ENCODE measurements around the gene COL27A1. TPM values are rescaled to one million over a fixed set of nuclear protein-coding genes. Genes with fewer than 3 reads are reported as not detected.
"Not testable (repeated sequence)": the region's sequence is repeated elsewhere in the genome, so short reads cannot be mapped to it uniquely, and the experiment has no call there.

COL27A1 gene
- total and polyA plus RNA-seq, 4 donors = 1.9 to 59.4 (median 45.6) TPM

DNA sequence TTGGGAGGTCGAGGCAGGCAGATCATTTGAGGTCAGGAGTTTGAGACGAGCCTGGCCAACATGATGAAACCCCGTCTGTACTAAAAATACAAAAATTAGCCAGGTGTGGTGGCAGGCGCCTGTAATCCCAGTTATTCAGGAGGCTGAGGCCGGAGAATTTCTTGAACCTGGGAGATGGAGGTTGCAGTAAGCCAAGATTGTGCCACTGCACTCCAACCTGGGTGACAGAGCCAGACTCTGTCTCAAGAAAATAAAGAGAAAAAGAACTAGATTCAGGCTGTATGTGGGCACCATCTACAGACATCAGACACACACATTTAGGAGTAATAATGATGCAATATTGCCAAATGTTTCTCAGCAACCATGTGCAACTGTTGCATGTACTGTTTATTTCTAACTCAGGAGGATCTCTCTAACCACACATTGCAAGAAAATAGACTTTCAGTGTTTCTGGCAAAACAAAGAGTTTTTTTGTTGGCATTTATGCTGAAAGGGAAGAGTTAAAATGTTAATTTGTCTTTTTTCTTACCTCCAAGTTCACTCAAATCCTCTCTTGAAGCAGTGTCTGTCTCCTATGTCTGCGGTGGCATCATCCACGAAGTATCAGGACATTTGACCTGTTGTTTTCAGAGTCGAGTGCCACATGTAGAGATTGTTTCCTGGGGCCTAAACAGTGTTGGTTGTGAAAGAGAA is 162.5 kb downstream of the COL27A1 start:
- H3K9me3 ChIP-seq (ENCODE audit: control insufficient read depth, low read length) = no peaks in the 10 kb centered on the region
- no peak overlapping the region for H3K4me3 ChIP-seq (ENCODE audit: low read length in 2 of 2)
- ATAC-seq (ENCODE audit: low FRiP score) = no peak
- no peaks in the 10 kb centered on the region for H3K4me1 ChIP-seq (ENCODE audit: control insufficient read depth in 1 of 2, insufficient read depth in 2 of 2, low read length in 2 of 2)
- no peaks in the 10 kb centered on the region for H3K27me3 ChIP-seq (ENCODE audit: control insufficient read depth in 1 of 2, insufficient read depth in 2 of 2, low read length in 1 of 2)
- no peak overlapping the region for H3K27ac ChIP-seq (ENCODE audit: low read depth in 1 of 2, low read length in 2 of 2)
- intact Hi-C loops (cut with DNase I) = no loop called here
- H3K36me3 ChIP-seq (ENCODE audit: control insufficient read depth in 1 of 2, insufficient read depth in 2 of 2, low read length in 1 of 2) = no peaks in the 10 kb centered on the region
- DNase-seq = no peak
- WGBS, 2 donors = 87 to 89% methylated on average over 8 of the region's 8 CpGs

DNA sequence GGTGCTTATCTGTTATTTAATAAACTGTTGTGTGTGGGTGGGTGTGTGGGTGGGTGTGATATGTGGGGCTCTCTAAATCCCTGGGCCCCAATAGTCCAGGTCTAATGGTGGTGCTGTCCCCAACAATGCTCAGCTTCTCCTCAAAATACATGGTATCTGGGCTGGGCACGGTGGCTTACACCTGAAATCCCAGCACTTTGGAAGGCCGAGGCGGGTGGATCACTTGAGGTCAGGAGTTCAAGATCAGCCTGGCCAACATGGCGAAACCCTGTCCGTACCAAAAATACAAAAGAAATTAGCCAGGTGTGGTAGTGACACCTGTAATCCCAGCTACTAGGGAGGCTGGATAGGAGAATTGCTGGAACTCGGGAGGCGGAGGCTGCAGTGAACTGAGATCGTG is 163.1 kb downstream of the COL27A1 start:
- Histone ChIP-seq H3K36me3 (ENCODE audit: control insufficient read depth in 1 of 2, insufficient read depth in 2 of 2, low read length in 1 of 2) (no peaks in the 10 kb centered on the region), H3K4me3 (ENCODE audit: low read length in 2 of 2) (no peak overlapping the region), H3K27ac (ENCODE audit: low read depth in 1 of 2, low read length in 2 of 2) (no peak overlapping the region), H3K4me1 (ENCODE audit: control insufficient read depth in 1 of 2, insufficient read depth in 2 of 2, low read length in 2 of 2) (no peaks in the 10 kb centered on the region), H3K27me3 (ENCODE audit: control insufficient read depth in 1 of 2, insufficient read depth in 2 of 2, low read length in 1 of 2) (no peaks in the 10 kb centered on the region), H3K9me3 (ENCODE audit: control insufficient read depth, low read length) (no peaks in the 10 kb centered on the region)
- WGBS, 2 donors = 82 to 93% methylated on average over 8 of the region's 8 CpGs
- intact Hi-C loops (cut with DNase I) = no loop called here
- ATAC-seq (ENCODE audit: low FRiP score) = no peak
- peak in 1 of 2 donors; percentile 25 for DNase-seq

DNA sequence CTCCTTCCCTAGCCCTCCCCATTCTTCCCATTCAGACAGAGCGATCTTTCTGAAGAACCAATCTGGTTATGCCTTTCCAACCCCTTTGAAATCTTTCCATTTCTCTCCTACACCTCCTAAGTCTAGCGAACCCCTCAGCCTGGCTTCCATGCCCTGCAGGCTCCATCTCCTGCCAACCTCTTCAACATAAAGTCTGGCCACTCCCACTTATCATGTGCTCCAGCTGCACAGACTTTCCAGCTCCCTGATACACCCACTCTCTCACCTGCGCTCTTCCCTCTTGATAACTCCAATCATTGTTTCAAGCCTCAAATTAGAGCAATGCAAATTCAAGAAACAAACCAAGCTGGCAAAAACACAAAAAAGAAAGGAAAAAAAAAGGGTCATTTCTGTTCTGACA is 163.8 kb downstream of the COL27A1 start:
- no peaks in the 10 kb centered on the region for H3K4me1 ChIP-seq (ENCODE audit: control insufficient read depth in 1 of 2, insufficient read depth in 2 of 2, low read length in 2 of 2)
- no peak overlapping the region for H3K4me3 ChIP-seq (ENCODE audit: low read length in 2 of 2)
- no peak for DNase-seq
- H3K27me3 ChIP-seq (ENCODE audit: control insufficient read depth in 1 of 2, insufficient read depth in 2 of 2, low read length in 1 of 2) = no peaks in the 10 kb centered on the region
- H3K27ac ChIP-seq (ENCODE audit: low read depth in 1 of 2, low read length in 2 of 2) = no peak overlapping the region
- no peaks in the 10 kb centered on the region for H3K9me3 ChIP-seq (ENCODE audit: control insufficient read depth, low read length)
- WGBS, 2 donors = 77 to 79% methylated on average over 3 of the region's 3 CpGs
- intact Hi-C loops (cut with DNase I) = no loop called here
- ATAC-seq (ENCODE audit: low FRiP score) = no peak
- no peaks in the 10 kb centered on the region for H3K36me3 ChIP-seq (ENCODE audit: control insufficient read depth in 1 of 2, insufficient read depth in 2 of 2, low read length in 1 of 2)

DNA sequence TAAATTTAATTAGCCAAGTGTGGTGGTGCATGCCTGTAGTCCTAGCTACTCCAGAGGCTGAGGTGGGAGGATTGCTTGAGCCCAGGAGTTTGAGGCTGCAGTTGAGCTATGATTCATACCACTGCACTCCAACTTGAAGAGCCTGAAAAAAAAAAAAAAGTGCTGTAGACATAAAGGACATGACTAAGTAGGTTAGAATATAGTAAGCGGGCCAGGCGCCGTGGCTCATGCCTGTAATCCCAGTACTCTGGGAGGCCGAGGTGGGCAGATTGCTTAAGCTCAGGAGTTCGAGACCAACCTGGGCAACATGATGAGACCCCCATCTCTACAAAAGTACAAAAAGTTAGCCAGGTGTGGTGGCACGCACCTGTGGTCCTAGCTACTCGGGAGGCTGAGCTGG is 165.4 kb downstream of the COL27A1 start:
- not testable (repeated sequence) for H3K36me3 ChIP-seq (ENCODE audit: control insufficient read depth in 1 of 2, insufficient read depth in 2 of 2, low read length in 1 of 2); H3K27me3 ChIP-seq (ENCODE audit: control insufficient read depth in 1 of 2, insufficient read depth in 2 of 2, low read length in 1 of 2)

DNA sequence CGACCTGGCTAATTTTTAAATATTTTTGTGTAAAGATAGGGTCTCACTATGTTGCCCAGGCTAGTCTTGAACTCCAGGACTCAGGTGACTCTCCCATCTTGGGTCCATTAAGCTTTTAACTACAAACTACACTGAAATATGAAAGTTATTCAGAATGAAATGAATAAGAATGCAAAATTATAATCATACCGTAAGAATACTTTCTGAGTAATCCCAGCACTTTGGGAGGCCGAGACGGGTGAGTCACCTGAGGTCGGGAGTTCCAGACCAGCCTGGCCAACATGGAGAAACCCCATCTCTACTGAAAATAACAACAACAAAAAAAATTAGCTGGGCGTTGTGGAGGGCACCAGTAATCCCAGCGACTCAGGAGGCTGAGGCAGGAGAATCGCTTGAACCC is 166.4 kb downstream of the COL27A1 start:
- DNase-seq (peak in 1 of 2 donors; percentile 28), ATAC-seq (ENCODE audit: low FRiP score) (no peak)
- Histone ChIP-seq H3K27me3 (ENCODE audit: control insufficient read depth in 1 of 2, insufficient read depth in 2 of 2, low read length in 1 of 2) (no peaks in the 10 kb centered on the region), H3K27ac (ENCODE audit: low read depth in 1 of 2, low read length in 2 of 2) (no peak overlapping the region), H3K4me3 (ENCODE audit: low read length in 2 of 2) (no peak overlapping the region), H3K36me3 (ENCODE audit: control insufficient read depth in 1 of 2, insufficient read depth in 2 of 2, low read length in 1 of 2) (no peaks in the 10 kb centered on the region), H3K9me3 (ENCODE audit: control insufficient read depth, low read length) (no peaks in the 10 kb centered on the region), H3K4me1 (ENCODE audit: control insufficient read depth in 1 of 2, insufficient read depth in 2 of 2, low read length in 2 of 2) (no peaks in the 10 kb centered on the region)
- WGBS, 2 donors = 76 to 83% methylated on average over 8 of the region's 8 CpGs
- intact Hi-C loops (cut with DNase I) = no loop called here

More for the DNA sequence above, 165.4 kb downstream of the COL27A1 start:
- H3K4me3 ChIP-seq (ENCODE audit: low read length in 2 of 2); H3K27ac ChIP-seq (ENCODE audit: low read depth in 1 of 2, low read length in 2 of 2); H3K4me1 ChIP-seq (ENCODE audit: control insufficient read depth in 1 of 2, insufficient read depth in 2 of 2, low read length in 2 of 2); intact Hi-C loops (cut with DNase I); H3K9me3 ChIP-seq (ENCODE audit: control insufficient read depth, low read length); DNase-seq; ATAC-seq (ENCODE audit: low FRiP score): not testable (repeated sequence)
- WGBS, 2 donors = 95 to 98% methylated on average over 7 of the region's 7 CpGs

DNA sequence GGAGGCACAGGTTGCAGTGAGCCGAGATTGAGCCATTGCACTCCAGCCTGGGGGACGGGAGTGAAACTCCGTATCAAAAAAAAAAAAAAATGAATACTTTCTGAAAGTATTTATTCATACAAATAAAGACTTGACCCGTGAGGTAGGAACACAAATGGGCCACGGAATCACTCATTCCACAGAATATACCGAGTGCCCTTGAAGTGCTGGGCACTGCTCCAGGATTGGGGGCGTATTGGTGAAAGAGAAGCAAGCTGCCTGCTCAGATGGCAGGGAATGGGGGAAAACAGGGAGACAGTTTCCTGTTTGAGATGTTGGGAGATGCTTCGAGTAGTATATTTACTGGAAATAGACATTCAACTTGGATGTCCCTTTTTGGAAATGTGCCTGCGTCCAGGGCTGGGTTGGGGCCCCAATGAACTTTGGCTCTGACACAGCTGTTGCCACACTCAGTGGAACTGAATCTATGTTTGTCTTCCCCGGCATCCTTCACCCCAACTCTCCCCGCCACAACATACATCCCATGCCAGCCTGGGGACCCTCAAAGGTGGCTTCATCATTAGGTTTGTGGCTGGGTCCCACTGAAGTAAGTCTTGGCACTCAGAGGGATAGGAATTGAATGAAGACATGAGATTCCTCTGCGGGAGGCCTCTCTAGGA is 167.0 kb downstream of the COL27A1 start:
- H3K9me3 ChIP-seq (ENCODE audit: control insufficient read depth, low read length); H3K4me1 ChIP-seq (ENCODE audit: control insufficient read depth in 1 of 2, insufficient read depth in 2 of 2, low read length in 2 of 2); H3K27me3 ChIP-seq (ENCODE audit: control insufficient read depth in 1 of 2, insufficient read depth in 2 of 2, low read length in 1 of 2); H3K4me3 ChIP-seq (ENCODE audit: low read length in 2 of 2); H3K36me3 ChIP-seq (ENCODE audit: control insufficient read depth in 1 of 2, insufficient read depth in 2 of 2, low read length in 1 of 2); ATAC-seq (ENCODE audit: low FRiP score); intact Hi-C loops (cut with DNase I); H3K27ac ChIP-seq (ENCODE audit: low read depth in 1 of 2, low read length in 2 of 2): not testable (repeated sequence)
- 72 to 78% methylated on average over 10 to 12 of the region's 12 CpGs for WGBS, 2 donors
- DNase-seq = peak in 1 of 2 donors; percentile 44

GRCh38 chr9:114322831-114323531 is 167.6 kb downstream of the COL27A1 start, which contains the start of gene ORM1:
Gene ORM1, plus strand, starts transcription at chr9:114323098. Its CDS starts 36 bp downstream, at chr9:114323134.
- H3K4me3 ChIP-seq (ENCODE audit: low read length in 2 of 2); H3K36me3 ChIP-seq (ENCODE audit: control insufficient read depth in 1 of 2, insufficient read depth in 2 of 2, low read length in 1 of 2); H3K27me3 ChIP-seq (ENCODE audit: control insufficient read depth in 1 of 2, insufficient read depth in 2 of 2, low read length in 1 of 2); intact Hi-C loops (cut with DNase I); H3K27ac ChIP-seq (ENCODE audit: low read depth in 1 of 2, low read length in 2 of 2); H3K9me3 ChIP-seq (ENCODE audit: control insufficient read depth, low read length); H3K4me1 ChIP-seq (ENCODE audit: control insufficient read depth in 1 of 2, insufficient read depth in 2 of 2, low read length in 2 of 2); DNase-seq: not testable (repeated sequence)
- 67 to 85% methylated on average over 2 to 4 of the region's 15 CpGs for WGBS, 2 donors
- ATAC-seq (ENCODE audit: low FRiP score) = peak; percentile 42

GRCh38 chr9:114323849-114324248 is 168.5 kb downstream of the COL27A1 start:
- DNase-seq; H3K4me3 ChIP-seq (ENCODE audit: low read length in 2 of 2); H3K27me3 ChIP-seq (ENCODE audit: control insufficient read depth in 1 of 2, insufficient read depth in 2 of 2, low read length in 1 of 2); H3K9me3 ChIP-seq (ENCODE audit: control insufficient read depth, low read length); H3K27ac ChIP-seq (ENCODE audit: low read depth in 1 of 2, low read length in 2 of 2); H3K4me1 ChIP-seq (ENCODE audit: control insufficient read depth in 1 of 2, insufficient read depth in 2 of 2, low read length in 2 of 2); H3K36me3 ChIP-seq (ENCODE audit: control insufficient read depth in 1 of 2, insufficient read depth in 2 of 2, low read length in 1 of 2); intact Hi-C loops (cut with DNase I); ATAC-seq (ENCODE audit: low FRiP score): not testable (repeated sequence)
- 83 to 89% methylated on average over 6 of the region's 6 CpGs for WGBS, 2 donors
